ENCODE measurements around the gene HCFC1R1.
"Not testable (repeated sequence)": the region's sequence is repeated elsewhere in the genome, so short reads cannot be mapped to it uniquely, and the experiment has no call there.

Gene HCFC1R1

DNA sequence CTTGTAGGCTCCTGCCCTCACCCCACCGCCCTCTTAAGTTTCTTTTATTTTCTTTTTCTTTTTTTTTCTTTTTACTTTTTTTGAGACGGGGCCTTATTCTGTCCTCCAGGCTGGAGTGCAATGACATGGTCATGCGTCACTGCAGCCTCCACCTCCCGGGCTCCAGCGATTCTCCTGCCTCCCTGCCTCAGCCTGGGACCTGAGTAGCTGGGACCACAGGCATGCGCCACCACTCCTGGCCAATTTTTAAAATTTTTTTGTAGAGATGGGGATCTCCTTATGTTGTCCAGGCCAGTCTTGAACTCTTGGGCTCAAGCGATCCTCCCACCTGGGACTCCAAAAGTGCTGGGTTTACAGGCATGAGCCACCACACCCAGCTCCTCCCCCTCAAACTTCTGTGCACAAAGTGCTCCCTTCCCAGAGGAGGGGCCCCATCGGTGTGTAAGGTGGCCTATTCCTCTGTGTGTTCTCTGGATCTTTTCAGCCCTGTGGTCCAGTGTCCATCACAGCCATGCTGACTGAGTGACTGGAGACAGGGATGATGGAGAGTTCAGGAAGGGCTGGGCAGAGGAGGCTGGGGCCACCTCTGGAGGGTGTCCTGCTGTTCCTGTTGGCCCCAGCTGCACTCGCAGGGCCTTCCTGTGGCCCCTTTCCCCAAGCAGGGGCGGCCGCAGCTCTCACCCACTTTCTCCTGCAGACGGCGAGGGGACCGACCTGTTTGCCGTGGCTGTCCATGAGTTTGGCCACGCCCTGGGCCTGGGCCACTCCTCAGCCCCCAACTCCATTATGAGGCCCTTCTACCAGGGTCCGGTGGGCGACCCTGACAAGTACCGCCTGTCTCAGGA is 32.8 kb upstream of the HCFC1R1 start:
- no peak for DNase-seq

DNA sequence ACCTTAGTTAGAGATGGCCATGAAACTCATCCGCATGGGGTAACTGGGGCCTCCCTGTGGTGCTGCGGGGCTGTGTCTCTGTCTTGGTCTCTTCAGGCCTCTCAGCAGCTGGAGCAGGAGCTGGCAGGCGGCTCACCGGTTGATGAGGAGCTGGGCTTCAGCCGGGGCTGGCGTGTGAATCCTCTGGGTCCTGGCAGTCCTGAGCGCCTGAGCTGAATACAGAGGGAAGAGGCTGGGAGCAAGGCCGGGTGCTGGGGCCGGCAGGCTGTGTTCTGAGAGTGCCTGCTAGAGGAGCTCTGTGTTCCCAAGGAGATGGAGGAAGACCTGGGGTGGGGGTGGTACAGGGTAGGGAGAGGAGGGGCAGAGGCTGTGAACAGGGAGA is 32.0 kb upstream of the HCFC1R1 start:
- not testable (repeated sequence) for DNase-seq

- DNase-seq: no peak
Measured at GRCh38 chr16:3054965-3055733, 31.4 kb upstream of the HCFC1R1 start.

DNA sequence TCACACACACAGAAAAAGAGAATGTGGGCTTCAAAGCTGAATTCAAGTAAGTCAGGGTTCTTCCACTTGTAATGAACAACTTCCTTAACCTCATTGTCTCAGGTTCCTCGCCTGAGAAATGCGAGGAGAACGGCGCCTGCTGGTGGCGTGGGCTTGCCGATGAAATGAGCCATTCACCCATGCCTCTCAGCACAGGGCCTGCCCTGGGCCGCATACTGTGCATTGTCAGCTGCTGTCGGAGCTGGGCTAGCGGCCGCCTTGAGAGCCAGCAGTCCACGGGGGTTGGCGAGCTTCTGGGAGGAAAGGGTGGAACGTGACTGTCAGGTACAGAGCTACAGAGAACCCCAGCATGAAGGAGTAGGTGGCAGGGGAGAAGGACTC is 29.6 kb upstream of the HCFC1R1 start:
- not testable (repeated sequence) for DNase-seq

DNA sequence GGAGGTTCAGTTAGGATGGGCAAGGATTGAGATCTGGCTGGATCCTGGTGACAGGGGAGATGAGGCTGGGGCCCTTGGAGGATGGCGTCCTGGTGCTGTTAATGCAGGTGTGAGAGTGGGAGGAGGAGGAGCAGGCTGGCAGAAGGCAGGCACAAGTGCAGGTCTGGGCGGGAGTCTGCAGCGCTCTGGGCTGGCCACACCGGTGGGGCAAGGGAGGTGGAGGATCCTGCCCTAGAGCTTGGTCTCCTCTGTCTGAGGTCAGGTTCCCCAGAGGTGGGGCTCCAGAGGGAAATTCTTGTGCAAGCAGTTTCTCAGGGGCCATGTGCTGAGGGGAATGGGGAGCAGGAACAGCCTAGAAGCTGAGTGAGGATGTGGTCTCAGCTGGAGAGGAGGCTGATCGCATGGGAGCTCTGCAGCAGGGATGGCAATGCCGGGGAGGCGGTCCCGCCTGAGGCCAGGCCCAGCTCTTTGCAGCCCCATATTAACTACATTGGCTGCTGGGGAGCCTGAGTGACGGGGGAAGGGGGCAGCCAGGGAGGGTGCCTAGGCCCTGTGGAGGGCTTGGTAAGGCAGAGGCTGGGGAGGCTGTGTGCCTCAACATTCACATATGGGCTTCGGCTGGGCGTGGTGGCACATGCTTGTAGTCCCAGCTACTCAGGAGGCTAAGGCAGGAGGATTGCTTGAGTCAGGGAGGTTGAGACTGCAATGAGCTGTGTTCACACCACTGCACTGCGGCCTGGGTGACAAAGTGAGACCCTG is 29.0 kb upstream of the HCFC1R1 start:
- DNase-seq: not testable (repeated sequence)

DNA sequence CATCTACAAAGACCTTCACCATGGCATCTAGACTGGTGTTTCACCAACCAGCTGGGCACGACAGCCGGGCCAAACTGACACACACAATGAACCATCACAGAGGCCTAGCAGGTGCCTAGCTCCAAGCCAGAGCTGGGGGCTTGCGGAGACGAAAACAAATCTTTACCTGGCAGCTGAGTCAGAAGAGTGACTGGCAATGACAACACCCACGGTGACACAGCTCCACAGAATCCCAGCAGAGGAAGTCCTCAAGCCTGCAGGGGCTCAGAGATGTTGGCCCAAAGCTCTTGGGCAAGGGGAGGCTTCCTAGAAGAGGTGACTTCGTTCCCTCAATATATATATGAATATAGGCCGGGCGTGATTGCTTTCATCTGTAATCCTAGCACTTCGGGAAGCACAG is 27.8 kb upstream of the HCFC1R1 start:
- no peak for DNase-seq

- DNase-seq: no peak
Measured at GRCh38 chr16:3051009-3051408, 27.3 kb upstream of the HCFC1R1 start.

DNA sequence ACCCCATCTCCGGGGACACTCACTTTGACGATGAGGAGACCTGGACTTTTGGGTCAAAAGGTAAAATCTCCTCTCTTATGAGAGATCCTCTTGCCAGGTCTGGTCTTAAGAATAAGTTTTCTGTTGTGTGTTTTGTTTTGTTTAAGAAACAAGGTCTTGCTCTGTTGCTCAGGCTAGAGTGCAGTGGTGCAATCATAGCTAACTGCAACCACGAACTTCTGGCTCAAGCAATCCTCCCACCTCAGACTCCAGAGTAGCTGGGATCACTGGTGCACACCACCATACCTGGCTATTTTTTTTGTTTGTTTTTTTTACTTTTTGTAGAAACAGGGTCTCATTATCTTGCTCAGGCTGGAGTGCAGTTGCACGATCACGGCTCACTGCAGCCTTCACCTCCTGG is 26.7 kb upstream of the HCFC1R1 start:
- no peak for DNase-seq

DNA sequence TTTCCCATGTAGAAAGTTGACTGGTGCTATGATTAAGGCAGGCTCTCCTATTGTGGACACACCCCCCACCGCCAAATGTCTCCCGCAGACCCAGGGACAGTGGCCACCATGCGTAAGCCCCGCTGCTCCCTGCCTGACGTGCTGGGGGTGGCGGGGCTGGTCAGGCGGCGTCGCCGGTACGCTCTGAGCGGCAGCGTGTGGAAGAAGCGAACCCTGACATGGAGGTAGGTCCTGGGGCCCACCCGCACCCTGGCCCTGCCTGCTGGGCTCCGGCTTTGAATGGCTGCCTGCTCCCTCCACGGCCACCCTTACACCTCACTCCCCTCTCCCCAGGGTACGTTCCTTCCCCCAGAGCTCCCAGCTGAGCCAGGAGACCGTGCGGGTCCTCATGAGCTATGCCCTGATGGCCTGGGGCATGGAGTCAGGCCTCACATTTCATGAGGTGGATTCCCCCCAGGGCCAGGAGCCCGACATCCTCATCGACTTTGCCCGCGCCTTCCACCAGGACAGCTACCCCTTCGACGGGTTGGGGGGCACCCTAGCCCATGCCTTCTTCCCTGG is 26.3 kb upstream of the HCFC1R1 start:
- DNase-seq: no peak

- no peak for DNase-seq
Measured at GRCh38 chr16:3047387-3047720, 23.6 kb upstream of the HCFC1R1 start.

DNA sequence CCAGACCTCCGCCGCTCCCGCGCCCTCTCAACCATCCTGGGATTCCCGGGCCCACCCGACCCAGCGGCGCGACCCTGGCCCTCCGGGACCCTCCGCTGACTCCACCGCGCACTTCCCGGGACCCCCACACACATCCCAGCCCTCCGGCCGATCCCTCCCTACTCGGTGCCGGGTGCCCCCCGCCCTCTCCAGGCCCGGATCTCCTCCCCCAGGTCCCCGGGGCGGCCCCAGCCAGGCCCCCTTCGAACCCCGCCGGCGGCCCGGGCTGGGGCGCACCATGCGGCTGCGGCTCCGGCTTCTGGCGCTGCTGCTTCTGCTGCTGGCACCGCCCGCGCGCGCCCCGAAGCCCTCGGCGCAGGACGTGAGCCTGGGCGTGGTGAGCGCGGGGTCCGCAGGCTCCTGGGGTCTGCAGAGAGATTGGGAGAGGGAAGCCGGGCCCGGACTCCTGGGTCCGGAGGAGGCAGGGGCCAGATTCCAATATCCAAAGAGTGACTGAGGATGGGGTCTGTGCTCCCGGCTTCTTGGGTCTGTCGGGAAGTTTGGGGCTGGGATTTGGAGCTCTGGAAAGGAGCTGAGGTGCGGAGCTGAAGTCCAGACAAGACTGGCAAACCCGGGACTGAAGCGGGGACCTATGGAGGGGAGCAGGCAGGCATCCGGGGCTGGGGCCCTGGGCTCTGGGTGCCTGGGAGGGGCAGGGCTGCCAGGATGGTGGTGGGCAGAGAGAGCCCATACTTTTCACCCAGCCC is 23.1 kb upstream of the HCFC1R1 start:
- no peak for DNase-seq

GRCh38 chr16:3045758-3046640 is 22.3 kb upstream of the HCFC1R1 start, which contains the start of gene MMP25:
TSS of gene MMP25 (plus strand) at chr16:3046561. CDS start at chr16:3046918, 357 bp downstream.
- no peak for DNase-seq

- no peak for DNase-seq
Measured at GRCh38 chr16:3044708-3045107, 21.0 kb upstream of the HCFC1R1 start.

DNA sequence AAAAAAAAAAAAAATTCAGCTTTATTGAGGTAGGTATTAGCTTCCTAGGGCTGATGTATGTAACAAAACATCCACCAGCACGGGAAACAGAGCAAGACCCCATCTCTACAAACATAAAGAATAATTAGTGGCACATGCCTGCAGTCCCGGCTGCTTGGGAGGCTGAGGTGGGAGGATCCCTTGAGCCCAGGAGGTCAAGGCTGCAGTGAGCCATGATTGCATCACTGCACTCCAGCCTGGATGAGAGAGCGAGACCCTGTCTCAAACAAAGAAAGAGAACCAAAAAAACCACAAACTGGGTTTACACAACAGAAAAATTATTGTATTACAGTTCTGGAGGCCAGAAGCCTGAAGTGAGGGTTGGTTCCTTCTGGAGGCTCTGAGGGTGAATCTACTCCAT is 18.6 kb upstream of the HCFC1R1 start:
- DNase-seq: no peak

DNA sequence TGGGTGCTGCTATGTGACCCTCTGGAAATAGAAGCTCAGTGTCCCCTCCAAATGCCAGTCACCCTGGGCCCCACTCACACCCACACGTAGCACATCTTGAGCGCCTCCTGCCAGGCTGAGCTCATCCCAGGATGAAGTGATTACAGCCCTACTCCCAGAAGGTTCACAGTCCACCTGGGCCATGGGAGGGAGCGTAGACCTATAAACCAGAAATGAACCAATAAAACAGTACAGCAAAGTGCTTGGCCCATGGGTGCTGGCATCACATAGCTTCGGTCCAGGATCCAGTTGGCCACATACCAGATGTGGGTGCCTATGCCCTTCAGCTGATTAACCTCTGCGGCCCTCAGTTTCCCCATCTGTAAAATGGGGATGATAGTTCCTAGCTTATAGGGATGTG is 15.2 kb upstream of the HCFC1R1 start:
- DNase-seq: no peak

DNA sequence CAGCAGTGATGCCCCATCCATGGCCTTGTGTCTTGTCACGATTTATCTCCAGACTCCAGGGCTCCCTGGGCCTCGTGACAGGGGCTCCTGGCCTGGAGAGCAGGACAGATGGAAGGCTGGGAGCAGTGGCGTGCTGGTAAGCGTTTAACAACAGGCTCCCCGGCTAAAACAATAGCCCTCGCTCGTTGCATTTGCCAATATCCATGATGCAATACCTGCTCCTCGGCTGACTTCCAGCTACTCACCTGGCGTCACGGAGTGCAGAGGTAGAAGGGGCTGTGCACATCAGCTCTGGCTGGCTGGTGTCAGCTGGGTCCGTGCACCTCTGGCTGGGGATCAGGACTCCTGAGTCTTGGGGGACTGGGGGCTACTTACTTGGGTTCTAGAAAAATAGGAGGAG is 14.5 kb upstream of the HCFC1R1 start:
- no peak for DNase-seq

DNA sequence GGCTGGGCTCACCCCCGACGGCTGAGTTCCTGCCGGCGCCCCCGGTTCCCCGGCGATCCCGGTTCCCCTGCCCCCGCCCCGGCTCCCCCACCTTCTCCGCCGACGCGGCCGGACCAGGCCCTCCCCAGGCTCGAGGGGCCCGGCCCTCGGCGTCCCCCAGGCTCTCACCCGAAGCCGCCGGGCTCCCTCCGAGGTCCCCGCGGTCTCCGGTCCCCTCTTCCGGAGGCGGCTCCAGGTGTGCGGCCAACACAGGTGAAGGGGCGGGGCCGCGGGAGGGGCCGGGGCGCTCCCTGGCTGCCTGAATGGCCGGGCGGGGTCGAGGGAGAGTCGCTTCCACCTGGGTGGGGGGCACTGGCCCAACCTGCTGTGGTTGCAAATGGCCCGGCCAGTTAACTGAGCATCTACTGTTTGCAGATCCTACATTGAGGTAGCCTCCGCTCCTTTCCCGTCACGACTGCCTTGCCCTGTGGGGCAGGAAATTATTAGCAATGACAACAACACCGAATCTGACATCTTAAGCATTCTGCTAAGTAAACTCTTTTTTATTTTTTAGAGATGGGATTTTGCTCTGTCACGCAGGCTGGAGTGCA is 13.1 kb upstream of the HCFC1R1 start, which contains the start of gene BICDL2:
TSS of gene BICDL2 (minus strand) at position 219 of the 590 bp plus-strand sequence. CDS start 1,448 bp downstream, outside the sequence.
- no peak for DNase-seq

- DNase-seq: no peak
Measured at GRCh38 chr16:3035972-3036725, 12.4 kb upstream of the HCFC1R1 start.

DNA sequence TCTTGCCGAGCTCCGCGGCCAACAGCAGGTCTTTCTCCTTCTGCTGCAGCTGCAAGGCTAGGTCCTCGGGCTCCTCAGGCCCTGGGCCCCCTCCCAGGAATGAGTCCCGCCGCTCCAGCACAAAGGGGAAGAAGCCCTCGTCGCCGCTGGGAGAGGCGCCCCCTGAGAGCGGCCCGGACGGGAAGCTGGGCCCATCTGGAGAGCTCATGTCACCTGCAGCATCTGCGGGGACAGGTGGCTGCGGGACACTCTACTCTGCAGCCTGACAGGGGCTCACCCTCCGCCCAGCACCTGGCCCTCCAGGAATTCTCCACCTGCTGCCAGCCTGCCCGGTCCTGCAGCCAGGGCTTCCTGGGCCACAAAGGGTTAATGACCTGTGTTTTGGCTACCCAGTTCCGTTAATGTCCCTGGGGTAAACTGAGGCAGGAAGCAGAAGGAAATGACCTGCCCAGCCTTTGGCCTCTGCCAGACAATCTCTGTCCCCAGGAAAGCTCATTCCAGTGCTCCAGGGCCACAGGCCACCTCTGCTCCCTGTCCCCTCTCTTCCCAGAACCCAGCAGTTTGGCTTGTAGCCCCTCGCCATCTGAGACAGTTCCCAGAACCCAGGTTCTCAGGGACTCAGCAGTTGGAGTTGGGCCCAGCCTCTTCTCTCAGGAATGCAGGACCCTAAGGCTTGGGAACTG is 11.7 kb upstream of the HCFC1R1 start:
- DNase-seq: no peak
